SK-N-SH (cell line): ENCODE measurements around the gene C4orf50. TPM values are rescaled to one million over a fixed set of nuclear protein-coding genes. Genes with fewer than 3 reads are reported as not detected.

Experiments used
- CTCF ChIA-PET: fragments of 300-600, 350-600 bp; formaldehyde crosslinking; extraction: SDS; loops from one replicate; lab custom pipeline; 2021; lab: Yijun Ruan, JAX
- POLR2A ChIA-PET: fragments of 350-600 bp; sonication (Branson Sonifier 250); formaldehyde crosslinking; extraction: SDS; loops from one replicate; lab custom pipeline; 2020; ENCODE audit warnings: antibody characterized with exemption, inconsistent platforms; lab: Yijun Ruan, JAX
- DNase-seq: peaks from one replicate; pipeline ENCODE4 v3.0.0; 2012
- H2AFZ ChIP-seq: fragments of 200-600 bp; sonication (generic); 2 replicates; pipeline ENCODE4 v1.8.1; 2016; ENCODE audit warnings: antibody characterized with exemption, mild to moderate bottlenecking, low read depth
- H3F3A ChIP-seq: fragments of 200-600 bp; sonication (generic); replicated peaks from 2 replicates; pipeline ENCODE3; 2016; ENCODE audit warnings: antibody characterized with exemption, mild to moderate bottlenecking; ENCODE audit not compliant: insufficient read depth
- H3K27ac ChIP-seq, 2 experiments: fragments of 200-500 bp in 1 of 2; fragments of 200-600 bp in 1 of 2; sonication (Bioruptor generic) in 1 of 2; sonication (generic), shearing (Covaris generic) in 1 of 2; 2 replicates each; pipeline versions ENCODE4 v1.5.1 to v1.6.1; 2014 to 2016; ENCODE audit warnings: low read depth in 2 of 2, inconsistent platforms in 1 of 2, low read length in 1 of 2, mild to moderate bottlenecking in 1 of 2, mixed read lengths in 1 of 2
- H3K27me3 ChIP-seq: fragments of 200-600 bp; sonication (generic), shearing (Covaris generic); 2 replicates; pipeline ENCODE4 v1.6.1; 2016; ENCODE audit warnings: mixed run types; ENCODE audit not compliant: insufficient read depth
- H3K36me3 ChIP-seq, 2 experiments: fragments of 200-500 bp in 1 of 2; fragments of 200-600 bp in 1 of 2; sonication (Bioruptor generic) in 1 of 2; sonication (generic) in 1 of 2; replicated peaks in 1 of 2; 2 replicates each; pipeline versions ENCODE3 to v1.5.1; 2014 to 2016; ENCODE audit warnings: low read length in 1 of 2, mild to moderate bottlenecking in 1 of 2; ENCODE audit not compliant: insufficient read depth in 2 of 2, control insufficient read depth in 1 of 2
- H3K4me1 ChIP-seq, 2 experiments: fragments of 200-500 bp in 1 of 2; fragments of 200-600 bp in 1 of 2; sonication (Bioruptor generic) in 1 of 2; sonication (generic), shearing (Covaris generic) in 1 of 2; 2 replicates each; pipeline versions ENCODE4 v1.5.1 to v1.6.1; 2014 to 2016; ENCODE audit warnings: low read depth in 1 of 2, low read length in 1 of 2, mixed run types in 1 of 2; ENCODE audit not compliant: insufficient read depth in 2 of 2, control insufficient read depth in 1 of 2
- H3K4me2 ChIP-seq: fragments of 200-600 bp; sonication (generic), shearing (Covaris generic); 2 replicates; pipeline ENCODE4 v1.6.1; 2017; ENCODE audit warnings: mixed run types
- H3K4me3 ChIP-seq, 2 experiments: fragments of 200-500 bp in 1 of 2; fragments of 200-600 bp in 1 of 2; sonication (Bioruptor generic) in 1 of 2; sonication (generic), shearing (Covaris generic) in 1 of 2; 2 replicates each; pipeline versions ENCODE4 v1.5.1 to v1.8.1; 2014 to 2016; ENCODE audit warnings: low read depth in 2 of 2, inconsistent platforms in 1 of 2, low read length in 1 of 2, mild to moderate bottlenecking in 1 of 2, mixed read lengths in 1 of 2, moderate library complexity in 1 of 2
- H3K79me2 ChIP-seq: fragments of 200-600 bp; sonication (generic); 2 replicates; pipeline ENCODE4 v1.8.1; 2017; ENCODE audit warnings: mild to moderate bottlenecking; ENCODE audit not compliant: insufficient read depth
- H3K9ac ChIP-seq: fragments of 200-600 bp; sonication (generic); 2 replicates; pipeline ENCODE4 v1.6.1; 2017; ENCODE audit warnings: mixed run types
- H3K9me2 ChIP-seq: fragments of 200-600 bp; sonication (generic); 2 replicates; pipeline ENCODE4 v1.6.1; 2017; ENCODE audit warnings: mixed run types
- H3K9me3 ChIP-seq: fragments of 200-600 bp; sonication (generic); 2 replicates; pipeline ENCODE4 v1.6.1; 2017; ENCODE audit warnings: mixed run types, mild to moderate bottlenecking, moderate library complexity
- H4K20me1 ChIP-seq: fragments of 200-600 bp; sonication (generic); 2 replicates; pipeline ENCODE4 v1.6.1; 2017; ENCODE audit warnings: mild to moderate bottlenecking, mixed run types; ENCODE audit not compliant: insufficient read depth
- ELF1 ChIP-seq: IDR thresholded peaks from 2 replicates; pipeline ENCODE4 v1.4.0; 2012
- EZH2phosphoT487 ChIP-seq: fragments of 200-600 bp; sonication (generic); IDR thresholded peaks from 2 replicates; pipeline ENCODE4 v1.6.1; 2017; ENCODE audit warnings: low read depth, mixed run types, mild to moderate bottlenecking, antibody characterized with exemption, moderate library complexity, borderline replicate concordance
- FOXM1 ChIP-seq: IDR thresholded peaks from 2 replicates; pipeline ENCODE4 v1.4.0; 2012; ENCODE audit warnings: low read depth, mild to moderate bottlenecking
- GATA2 ChIP-seq: sonication (generic); formaldehyde crosslinking; IDR thresholded peaks from 2 replicates; pipeline ENCODE4 v1.5.0; 2020; ENCODE audit warnings: mild to moderate bottlenecking, missing genetic modification reagents
- MEF2A ChIP-seq: IDR thresholded peaks from 2 replicates; pipeline ENCODE4 v1.4.0; 2012; ENCODE audit warnings: low read depth, borderline replicate concordance
- MXI1 ChIP-seq: IDR thresholded peaks from 2 replicates; pipeline ENCODE4 v1.6.1; 2012; ENCODE audit warnings: mild to moderate bottlenecking, low read depth, low read length, improper control_type of control experiment
- NRF1 ChIP-seq: IDR thresholded peaks from 2 replicates; pipeline ENCODE4 v1.6.1; 2012; ENCODE audit warnings: low read depth, mild to moderate bottlenecking, low read length
- PBX3 ChIP-seq: IDR thresholded peaks from 2 replicates; pipeline ENCODE4; 2012
- REST ChIP-seq: IDR thresholded peaks from 2 replicates; pipeline ENCODE4 v1.6.1; 2012; ENCODE audit warnings: mild to moderate bottlenecking, low read depth, low read length, moderate library complexity
- RXRA ChIP-seq: IDR thresholded peaks from 2 replicates; pipeline ENCODE4 v1.4.0; 2012; ENCODE audit warnings: low read depth, mild to moderate bottlenecking, borderline replicate concordance
- USF1 ChIP-seq: IDR thresholded peaks from 2 replicates; pipeline ENCODE4 v1.4.0; 2012; ENCODE audit warnings: low read depth, borderline replicate concordance
- YY1 ChIP-seq: IDR thresholded peaks from 2 replicates; pipeline ENCODE4 v1.4.0; 2012; ENCODE audit warnings: low read depth, mild to moderate bottlenecking
- WGBS: methylation state at CpG from one replicate; pipeline ENCODE4 v1.1.6; 2017; ENCODE audit warnings: low lambda C conversion rate; 5-methylcytosine and 5-hydroxymethylcytosine counted together
- polyA plus RNA-seq, 3 experiments: library from polyadenylated mRNA; depleted of rRNA; stranded (reverse); fragments of >200 nt; gene quantifications; 2 replicates each; pipeline ENCODE4 v1.2.3, GENCODE V29; 2012

The C4orf50 gene
- polyA plus RNA-seq, 1 of the 3 experiments (the other 2 are of a cell fraction): under 0.01 TPM

- TF ChIP-seq PBX3: no peak
- TF ChIP-seq MXI1: no peak
- no peak for TF ChIP-seq YY1
- no peak for TF ChIP-seq ELF1
Observed at GRCh38 chr4:6054162-6054922, 36.1 kb upstream of the C4orf50 start (continued).

- Histone ChIP-seq H3K27ac (no peak overlapping the region), H3K36me3 (no peaks in the 10 kb centered on the region), H3K4me1 (no peaks in the 10 kb centered on the region), H3K4me2 (no peak overlapping the region), H4K20me1 (no peaks in the 10 kb centered on the region), H3K27me3 (no peaks in the 10 kb centered on the region), H3K9ac (no peak overlapping the region), H2AFZ (no peak overlapping the region), H3K9me3 (no peaks in the 10 kb centered on the region), H3K9me2 (no peaks in the 10 kb centered on the region), H3K4me3 (no peak overlapping the region), H3F3A (no peaks in the 10 kb centered on the region), H3K79me2 (no peaks in the 10 kb centered on the region)
- POLR2A ChIA-PET: no interaction called here
- no peak for TF ChIP-seq PBX3
- DNase-seq: no peak
- 46% methylated on average over 6 of the region's 6 CpGs for WGBS
- CTCF ChIA-PET: interaction anchor here (1.2 kb wide), 1 partner anchor 146 kb away, joined by 3 read pairs; no protein-coding TSS in a partner anchor
Observed at GRCh38 chr4:6052679-6053078, 34.4 kb upstream of the C4orf50 start.

- H3F3A ChIP-seq: no peaks in the 10 kb centered on the region
- H3K9ac ChIP-seq: no peak overlapping the region
- no peaks in the 10 kb centered on the region for H3K4me1 ChIP-seq
- no peak overlapping the region for H2AFZ ChIP-seq
- H3K79me2 ChIP-seq: no peaks in the 10 kb centered on the region
- H3K27me3 ChIP-seq: no peaks in the 10 kb centered on the region
- no peak overlapping the region for H3K27ac ChIP-seq
- H3K9me3 ChIP-seq: no peaks in the 10 kb centered on the region
- ChIA-PET CTCF (no interaction called here), POLR2A (no interaction called here)
- no peaks in the 10 kb centered on the region for H3K9me2 ChIP-seq
- no peak overlapping the region for H3K4me3 ChIP-seq
- no peaks in the 10 kb centered on the region for H4K20me1 ChIP-seq
- WGBS: 47% methylated on average over 16 of the region's 17 CpGs
- no peak for TF ChIP-seq MEF2A
- TF ChIP-seq, all 33 proteins: peak for 0
- no peak for DNase-seq
- Histone ChIP-seq H3K4me2 (no peak overlapping the region), H3K36me3 (no peaks in the 10 kb centered on the region)
Observed at GRCh38 chr4:6050551-6050950, 32.3 kb upstream of the C4orf50 start.

- Histone ChIP-seq H3K27me3 (no peaks in the 10 kb centered on the region), H3K9me3 (no peaks in the 10 kb centered on the region), H3F3A (no peaks in the 10 kb centered on the region), H3K4me3 (no peak overlapping the region), H3K4me2 (no peak overlapping the region), H3K4me1 (no peaks in the 10 kb centered on the region), H3K36me3 (no peaks in the 10 kb centered on the region), H4K20me1 (no peaks in the 10 kb centered on the region), H3K9me2 (no peaks in the 10 kb centered on the region), H3K9ac (no peak overlapping the region), H2AFZ (no peak overlapping the region), H3K79me2 (no peaks in the 10 kb centered on the region), H3K27ac (no peak overlapping the region; a peak in 1 of 4 replicates)
- 56% methylated on average over 8 of the region's 8 CpGs for WGBS
- ChIA-PET CTCF (interaction anchor here (1.7 kb wide), 1 partner anchor 30 kb away, joined by 5 read pairs; no protein-coding TSS in a partner anchor), POLR2A (no interaction called here)
- TF ChIP-seq REST (no peak), NRF1 (no peak), GATA2 (CRISPR knock-in tag) (no peak), RXRA (no peak), MEF2A (no peak), EZH2phosphoT487 (no peak), FOXM1 (no peak), USF1 (no peak)
- no peak for DNase-seq
Observed at GRCh38 chr4:6049985-6050384, 31.8 kb upstream of the C4orf50 start.
